Regular cardiac myocyte (primary cell): ENCODE results near the gene TXNRD3. TPM values are rescaled to one million over a fixed set of nuclear protein-coding genes. Genes with fewer than 3 reads are reported as not detected.

ENCODE experiments used
- total RNA-seq: library from RNA; depleted of rRNA; stranded (reverse); fragments of >200 nt; gene quantifications from 2 replicates; pipeline ENCODE4 v1.2.3, GENCODE V29; 2014

TXNRD3 gene
- total RNA-seq = 5.0 and 9.0 TPM in 2 replicates

DNA sequence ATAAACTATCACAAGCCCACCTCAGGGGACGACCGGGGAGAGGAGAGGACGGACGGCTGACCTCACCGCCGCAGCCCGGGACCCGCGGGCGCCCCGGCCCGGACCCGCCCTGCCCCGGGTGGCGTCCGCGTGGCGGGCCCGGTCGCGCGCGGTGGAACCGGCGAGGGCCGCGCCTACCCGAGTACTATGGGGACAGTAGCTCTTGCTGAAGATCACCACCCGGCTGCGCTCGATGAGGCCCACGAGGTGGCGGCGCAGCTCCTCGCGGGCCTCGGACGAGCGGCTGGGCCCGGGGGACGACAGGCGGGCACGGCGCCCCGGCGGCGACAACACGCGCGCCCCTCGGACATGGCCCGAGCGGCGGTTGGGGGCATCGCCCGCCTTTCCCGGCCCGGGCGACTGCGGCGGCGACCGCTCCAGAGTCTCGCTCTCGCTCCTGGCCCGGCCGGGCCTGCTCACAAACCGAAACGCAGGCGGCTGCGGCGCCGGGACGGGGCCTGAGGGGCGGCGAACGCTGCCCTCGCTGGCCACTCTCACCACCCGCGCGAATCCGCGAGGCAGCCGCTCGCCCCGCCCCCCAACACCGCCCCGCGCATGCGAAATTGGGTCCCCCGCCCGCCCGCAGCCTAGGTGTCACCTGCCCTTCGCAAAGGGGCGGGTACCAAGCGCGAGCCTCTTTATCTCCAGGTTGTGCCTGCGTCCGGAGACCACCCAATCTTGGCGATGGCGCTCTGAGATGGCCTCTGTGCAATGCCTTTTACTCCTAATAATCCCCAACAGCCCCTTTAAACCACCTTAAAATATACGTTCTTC lies at the start of gene TXNRD3:
Gene TXNRD3, minus strand, starts transcription at position 554 of the 813 bp plus-strand sequence.

DNA sequence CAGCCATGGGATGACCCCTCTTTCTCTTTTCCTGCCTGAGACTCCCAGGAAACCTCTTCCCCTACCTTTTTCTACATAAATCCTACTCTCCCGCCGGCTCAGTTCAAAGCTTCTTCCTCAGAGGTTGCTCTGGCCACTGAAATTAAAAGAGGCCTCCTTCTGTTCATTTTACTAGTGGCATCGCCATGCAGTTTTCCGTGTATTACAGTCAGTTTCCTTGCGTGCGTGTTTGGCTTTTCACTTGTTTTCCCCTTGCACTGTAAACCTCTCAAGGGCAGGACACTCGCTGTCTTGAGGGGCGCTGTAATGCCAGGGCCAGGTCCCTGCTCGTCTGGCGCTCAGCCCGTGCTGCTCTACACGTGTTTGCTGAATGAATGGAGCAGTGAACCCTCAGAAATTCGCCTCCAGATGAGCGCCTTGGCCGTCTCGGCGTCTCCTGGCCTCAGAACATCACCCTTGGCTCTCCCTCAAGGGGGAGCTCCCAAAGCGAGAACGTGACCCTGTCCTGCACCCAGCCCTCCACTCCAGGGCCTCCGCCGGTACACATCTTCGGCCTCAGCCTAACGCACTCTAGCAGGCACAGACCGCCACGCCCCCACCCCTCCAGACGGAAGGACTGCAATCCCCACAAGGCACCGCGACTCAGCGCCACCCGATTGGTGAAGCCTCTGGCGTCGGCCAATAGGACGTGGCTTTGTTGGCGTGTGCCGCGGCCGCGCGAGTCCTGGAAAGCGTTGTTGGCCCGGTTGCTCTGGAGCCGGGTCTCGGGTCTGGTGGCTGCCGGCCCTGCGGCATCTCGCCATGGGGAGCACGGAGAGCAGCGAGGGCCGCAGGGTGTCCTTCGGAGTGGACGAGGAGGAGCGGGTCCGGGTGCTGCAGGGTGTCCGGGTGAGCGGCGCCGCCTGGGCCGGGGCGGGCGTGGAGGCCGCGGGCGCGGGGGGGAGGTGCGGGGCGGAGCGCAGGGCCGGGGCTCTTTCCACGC lies 48.9 kb upstream of the TXNRD3 start, which contains the start of gene CHCHD6:
Gene CHCHD6, plus strand, starts transcription at position 729 of the 982 bp plus-strand sequence. Its CDS starts 73 bp downstream, at position 802.

GRCh38 chr3:126558336-126559071 lies 96.4 kb downstream of the TXNRD3 start, which contains the start of gene C3orf22:
Gene C3orf22 (minus strand): TSS chr3:126558932. CDS start chr3:126553390, 5,542 bp downstream.

Other genes starting within 250 kb of the TXNRD3 start
- gene ZXDC, start 179.2 kb downstream of the TXNRD3 start, total RNA-seq = 15.3 and 16.6 TPM in 2 replicates
- gene UROC1, start 137.4 kb downstream of the TXNRD3 start, total RNA-seq = not detected in 2 replicates
- not detected in 2 replicates for gene CHST13, start 131.0 kb downstream of the TXNRD3 start, total RNA-seq
- gene C3orf22, start 96.2 kb downstream of the TXNRD3 start, total RNA-seq = not detected in 2 replicates
- 6.5 and 12.3 TPM in 2 replicates for gene CHCHD6, start 49.1 kb upstream of the TXNRD3 start, total RNA-seq